GM18502 (cell line): ENCODE data around the gene BAG3.
A peak's percentile ranks its signal among the peaks of the same experiment; 100 is the strongest.
"Not testable (repeated sequence)": the region's sequence is repeated elsewhere in the genome, so short reads cannot be mapped to it uniquely, and the experiment has no call there.

Experiments used
- ATAC-seq: cut with Tn5 transposase; IDR thresholded peaks from one replicate; pipeline ENCODE4 v1.9.1; 2021; ENCODE audit warnings: mild to moderate bottlenecking; ENCODE audit not compliant: unreplicated experiment, poor library complexity

BAG3 gene

GRCh38 chr10:119638982-119639381 lies 12.2 kb upstream of the BAG3 start:
- ATAC-seq, result no peak

GRCh38 chr10:119640384-119640783 lies 10.8 kb upstream of the BAG3 start:
- no peak for ATAC-seq

- ATAC-seq, result no peak
Measured at GRCh38 chr10:119640875-119641526, 10.2 kb upstream of the BAG3 start.

- ATAC-seq, result no peak
Measured at GRCh38 chr10:119642556-119643111, 8.5 kb upstream of the BAG3 start.

- ATAC-seq, result no peak
Measured at GRCh38 chr10:119643306-119644204, 7.6 kb upstream of the BAG3 start.

- ATAC-seq, result no peak
Measured at GRCh38 chr10:119644205-119644814, 6.9 kb upstream of the BAG3 start.

GRCh38 chr10:119644994-119645393 lies 6.2 kb upstream of the BAG3 start:
- no peak for ATAC-seq

GRCh38 chr10:119650062-119650461 lies 1.1 kb upstream of the BAG3 start:
- ATAC-seq, result no peak

GRCh38 chr10:119651514-119652360 lies 557 bp downstream of the BAG3 start:
- peak; percentile 36 for ATAC-seq

- ATAC-seq, result peak; percentile 37
Measured at GRCh38 chr10:119652361-119652730, 1.2 kb downstream of the BAG3 start.

- ATAC-seq, result no peak
Measured at GRCh38 chr10:119653209-119653608, 2.0 kb downstream of the BAG3 start.

- ATAC-seq, result no peak
Measured at GRCh38 chr10:119653916-119654315, 2.7 kb downstream of the BAG3 start.

- no peak for ATAC-seq
Measured at GRCh38 chr10:119654540-119654939, 3.4 kb downstream of the BAG3 start.

GRCh38 chr10:119655566-119656001 lies 4.4 kb downstream of the BAG3 start:
- ATAC-seq, result no peak

- ATAC-seq, result no peak
Measured at GRCh38 chr10:119656760-119657159, 5.6 kb downstream of the BAG3 start.

- ATAC-seq, result no peak
Measured at GRCh38 chr10:119657725-119658124, 6.5 kb downstream of the BAG3 start.

GRCh38 chr10:119658274-119658673 lies 7.1 kb downstream of the BAG3 start:
- no peak for ATAC-seq

- ATAC-seq, result no peak
Measured at GRCh38 chr10:119659951-119660350, 8.8 kb downstream of the BAG3 start.

- not testable (repeated sequence) for ATAC-seq
Measured at GRCh38 chr10:119662076-119662605, 11.0 kb downstream of the BAG3 start.
